GM12874 (cell line): Measurements from ENCODE around the gene P2RY8.

Source experiments
- CTCF ChIP-seq: IDR thresholded peaks from 2 replicates; pipeline ENCODE4 v1.5.1; 2011; ENCODE audit warnings: low read depth, mild to moderate bottlenecking, control low read depth, low read length, moderate library complexity; ENCODE audit not compliant: insufficient read depth

P2RY8 gene

GRCh38 chrX:1502241-1502640 is 34.7 kb downstream of the P2RY8 start:
- TF ChIP-seq CTCF: no peak

GRCh38 chrX:1500701-1501624 is 36.0 kb downstream of the P2RY8 start:
- no peak for TF ChIP-seq CTCF

- TF ChIP-seq CTCF: no peak
These were observed 40.9 kb downstream of the P2RY8 start for GRCh38 chrX:1496076-1496475.

DNA sequence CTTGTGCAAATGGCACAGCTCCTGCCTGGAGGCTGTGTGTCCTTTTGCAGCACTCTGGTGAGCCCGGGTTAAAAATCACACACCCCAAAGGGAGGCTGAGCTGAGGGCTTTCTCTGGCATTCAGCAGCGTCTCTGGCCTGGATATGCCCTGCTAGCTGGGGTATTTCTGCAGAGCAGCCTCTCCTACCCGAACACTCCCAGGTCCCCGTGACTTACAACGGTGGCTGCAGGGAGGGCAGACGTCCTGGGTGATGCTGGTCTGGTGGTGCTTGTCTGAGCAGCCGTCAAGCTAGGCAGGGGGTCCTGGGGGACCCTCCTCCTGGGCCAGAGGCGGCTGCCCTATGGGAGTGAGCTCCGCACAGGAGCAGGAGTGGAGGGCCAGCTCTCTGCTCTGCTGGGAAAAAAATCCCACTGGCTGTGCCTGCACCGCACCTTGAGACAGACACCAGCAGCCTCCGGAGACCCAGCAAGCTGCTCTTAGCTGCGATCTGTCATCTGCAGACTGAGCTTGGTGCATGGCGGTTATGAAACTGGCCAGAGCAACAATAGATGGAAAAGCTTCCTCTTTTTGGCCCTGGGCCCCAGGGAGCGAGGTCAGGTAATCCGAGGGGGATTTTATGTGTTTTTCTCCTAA is 43.0 kb downstream of the P2RY8 start:
- no peak for TF ChIP-seq CTCF

DNA sequence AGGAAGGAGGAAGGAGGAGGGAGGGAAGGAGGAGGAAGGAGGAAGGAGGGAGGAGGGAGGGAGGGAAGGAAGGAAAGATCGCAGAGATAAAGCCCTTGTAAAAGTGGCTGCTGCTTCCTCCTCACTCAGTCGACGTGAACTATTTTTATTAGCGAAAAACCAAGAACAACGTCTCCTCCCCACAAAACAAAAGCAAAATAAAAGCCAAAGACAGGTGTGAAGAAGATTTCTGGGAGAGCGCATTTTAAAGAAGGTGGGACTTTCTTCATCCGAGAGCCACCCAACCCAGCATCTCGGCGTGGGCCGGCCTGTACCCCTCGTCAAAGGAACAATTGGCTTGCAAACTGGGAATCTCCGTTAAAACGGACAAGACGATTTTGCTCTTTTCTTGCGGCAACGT is 43.6 kb downstream of the P2RY8 start:
- TF ChIP-seq CTCF: no peak

GRCh38 chrX:1492421-1493012 is 44.5 kb downstream of the P2RY8 start:
- no peak for TF ChIP-seq CTCF

GRCh38 chrX:1491851-1492349 is 45.1 kb downstream of the P2RY8 start:
- no peak for TF ChIP-seq CTCF
